Femur (tissue), 1 donor: ENCODE measurements around the gene DNAH1.
"Not testable (repeated sequence)": the region's sequence is repeated elsewhere in the genome, so short reads cannot be mapped to it uniquely, and the experiment has no call there.

ENCODE experiments used
- DNase-seq: peaks from one replicate; pipeline ENCODE4 v3.0.0-alpha.2; 2017

The DNAH1 gene

GRCh38 chr3:52313774-52314188 lies 2.3 kb upstream of the DNAH1 start:
- DNase-seq, result no peak

GRCh38 chr3:52314489-52314888 lies 1.6 kb upstream of the DNAH1 start:
- no peak for DNase-seq

GRCh38 chr3:52315006-52315405 lies 1.1 kb upstream of the DNAH1 start:
- DNase-seq, result no peak

- peak; percentile 73 for DNase-seq
These were observed 1.3 kb downstream of the DNAH1 start for GRCh38 chr3:52317208-52318000.

GRCh38 chr3:52318186-52318816 lies 2.2 kb downstream of the DNAH1 start:
- DNase-seq, result peak; percentile 57

- no peak for DNase-seq
These were observed 3.9 kb downstream of the DNAH1 start for GRCh38 chr3:52319921-52320595.

- DNase-seq, result no peak
These were observed 5.4 kb downstream of the DNAH1 start for GRCh38 chr3:52321481-52321880.

GRCh38 chr3:52322466-52322865 lies 6.3 kb downstream of the DNAH1 start:
- no peak for DNase-seq

- DNase-seq, result no peak
These were observed 7.6 kb downstream of the DNAH1 start for GRCh38 chr3:52323526-52324295.

GRCh38 chr3:52324676-52325075 lies 8.6 kb downstream of the DNAH1 start:
- DNase-seq, result no peak

- no peak for DNase-seq
These were observed 9.6 kb downstream of the DNAH1 start for GRCh38 chr3:52325686-52326085.

- DNase-seq, result no peak
These were observed 10.9 kb downstream of the DNAH1 start for GRCh38 chr3:52326976-52327375.

GRCh38 chr3:52327486-52328290 lies 11.6 kb downstream of the DNAH1 start:
- no peak for DNase-seq

- no peak for DNase-seq
These were observed 12.5 kb downstream of the DNAH1 start for GRCh38 chr3:52328536-52329080.

- no peak for DNase-seq
These were observed 14.2 kb downstream of the DNAH1 start for GRCh38 chr3:52330194-52330805.

GRCh38 chr3:52331091-52331490 lies 15.0 kb downstream of the DNAH1 start:
- DNase-seq, result no peak

GRCh38 chr3:52331906-52332305 lies 15.8 kb downstream of the DNAH1 start:
- no peak for DNase-seq

- DNase-seq, result no peak
These were observed 17.9 kb downstream of the DNAH1 start for GRCh38 chr3:52333869-52334557.

- not testable (repeated sequence) for DNase-seq
These were observed 22.0 kb downstream of the DNAH1 start for GRCh38 chr3:52338131-52338530.

GRCh38 chr3:52339612-52340011 lies 23.5 kb downstream of the DNAH1 start:
- peak; percentile 39 for DNase-seq

GRCh38 chr3:52341123-52341522 lies 25.0 kb downstream of the DNAH1 start:
- no peak for DNase-seq
